Skeletal muscle tissue (tissue), 4 donors: Measurements from ENCODE around the gene KNDC1. TPM values are rescaled to one million over a fixed set of nuclear protein-coding genes. Genes with fewer than 3 reads are reported as not detected.
A peak's percentile ranks its signal among the peaks of the same experiment; 100 is the strongest.
"Not testable (repeated sequence)": the region's sequence is repeated elsewhere in the genome, so short reads cannot be mapped to it uniquely, and the experiment has no call there.

Experiments used
- H3K27ac ChIP-seq: one replicate; pipeline ENCODE4 v1.7.0; 2013; ENCODE audit warnings: mild to moderate bottlenecking, low read depth, low read length, inconsistent platforms
- H3K27me3 ChIP-seq, 3 donors: one replicate each; pipeline ENCODE4 v1.7.0; 2013; ENCODE audit warnings: low read length in 3 of 3; ENCODE audit not compliant: control insufficient read depth in 3 of 3, insufficient read depth in 3 of 3
- H3K36me3 ChIP-seq, 3 donors: one replicate each; pipeline ENCODE4 v1.7.0; 2013; ENCODE audit warnings: low read length in 3 of 3; ENCODE audit not compliant: control insufficient read depth in 3 of 3, insufficient read depth in 3 of 3
- H3K4me1 ChIP-seq, 3 donors: one replicate each; pipeline ENCODE4 v1.7.0; 2013; ENCODE audit warnings: low read length in 3 of 3, mild to moderate bottlenecking in 3 of 3; ENCODE audit not compliant: control insufficient read depth in 3 of 3, insufficient read depth in 3 of 3
- H3K4me3 ChIP-seq, 3 donors: one replicate each; pipeline ENCODE4 v1.7.0; 2013; ENCODE audit warnings: low read length in 3 of 3
- H3K9ac ChIP-seq, 3 donors: one replicate each; pipeline ENCODE4 v1.7.0; 2013; ENCODE audit warnings: low read length in 3 of 3, mild to moderate bottlenecking in 3 of 3, moderate library complexity in 2 of 3, low read depth in 1 of 3
- H3K9me3 ChIP-seq, 3 donors: one replicate each; pipeline ENCODE4 v1.7.0; 2013; ENCODE audit warnings: low read length in 3 of 3; ENCODE audit not compliant: control insufficient read depth in 3 of 3
- total RNA-seq: library from RNA; depleted of rRNA; stranded (reverse); fragments of >200 nt; gene quantifications from one replicate; pipeline ENCODE4 v1.2.3, GENCODE V29; 2014
- donor health status: Osteomylitis.

The KNDC1 gene
- total RNA-seq, 1 donor from 2014 or later: 0.52 TPM

DNA sequence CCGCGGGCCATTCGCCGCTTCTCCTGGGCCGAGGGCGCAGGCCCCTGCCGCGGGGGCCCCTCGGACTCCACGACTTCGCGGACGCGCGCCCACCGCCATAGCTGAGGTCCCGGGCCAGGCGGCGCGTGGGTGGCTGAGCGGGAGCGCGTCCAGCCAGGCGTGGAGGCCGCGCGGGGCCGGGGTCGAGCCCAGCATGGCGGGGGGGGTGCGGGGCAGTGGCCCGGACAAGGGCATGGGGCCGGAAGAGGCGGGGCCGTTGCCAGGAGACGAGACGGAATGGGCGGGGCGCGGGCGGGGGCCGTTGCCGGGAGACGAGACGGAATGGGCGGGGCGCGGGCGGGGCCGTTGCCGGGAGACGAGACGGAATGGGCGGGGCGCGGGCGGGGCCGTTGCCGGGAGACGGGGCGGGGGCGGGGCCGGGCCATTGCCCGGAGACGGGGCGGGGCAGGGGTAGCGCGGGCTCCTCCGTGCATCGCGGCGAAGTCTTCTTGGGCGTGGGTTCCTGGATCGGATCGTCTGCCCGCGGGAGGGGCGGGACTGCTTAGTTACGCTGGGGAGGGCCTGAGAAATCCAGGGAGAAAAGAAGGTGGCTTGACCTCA is 101.8 kb downstream of the KNDC1 start:
- Histone ChIP-seq H3K36me3 (peaks cover 0 to 2% (median 0%) of the 10 kb centered on the region in 3 donors), H3K27me3 (no peaks in the 10 kb centered on the region), H3K9me3 (no peaks in the 10 kb centered on the region), H3K4me3 (peak overlapping the region; percentile 63 to 79 (median 77)), H3K4me1 (peaks cover 27 to 46% (median 41%) of the 10 kb centered on the region in 3 donors), H3K9ac (peak overlapping the region in 2 of 3 donors; percentile 76 to 84), H3K27ac (peak overlapping the region; percentile 72)

- Histone ChIP-seq H3K27ac (no peak overlapping the region), H3K36me3 (peaks cover 0 to 2% (median 0%) of the 10 kb centered on the region in 3 donors), H3K4me3 (no peak overlapping the region), H3K27me3 (no peaks in the 10 kb centered on the region), H3K4me1 (peaks cover 23 to 42% (median 36%) of the 10 kb centered on the region in 3 donors), H3K9ac (peak overlapping the region in 1 of 3 donors; percentile 25), H3K9me3 (no peaks in the 10 kb centered on the region)
Observed at GRCh38 chr10:133262696-133263095, 102.7 kb downstream of the KNDC1 start.

- no peak overlapping the region for H3K4me3 ChIP-seq
- H3K4me1 ChIP-seq: peaks cover 18 to 32% (median 27%) of the 10 kb centered on the region in 3 donors
- H3K27me3 ChIP-seq: no peaks in the 10 kb centered on the region
- no peak overlapping the region for H3K9ac ChIP-seq
- no peak overlapping the region for H3K27ac ChIP-seq
- no peaks in the 10 kb centered on the region for H3K9me3 ChIP-seq
- H3K36me3 ChIP-seq: peaks cover 0 to 2% (median 0%) of the 10 kb centered on the region in 3 donors
Observed at GRCh38 chr10:133263674-133264073, 103.7 kb downstream of the KNDC1 start.

- H3K4me1 ChIP-seq: peaks cover 16 to 25% (median 25%) of the 10 kb centered on the region in 3 donors
- H3K36me3 ChIP-seq: peaks cover 0 to 2% (median 0%) of the 10 kb centered on the region in 3 donors
- no peak overlapping the region for H3K9ac ChIP-seq
- no peaks in the 10 kb centered on the region for H3K9me3 ChIP-seq
- H3K27ac ChIP-seq: no peak overlapping the region
- H3K4me3 ChIP-seq: no peak overlapping the region
- no peaks in the 10 kb centered on the region for H3K27me3 ChIP-seq
Observed at GRCh38 chr10:133264461-133264860, 104.4 kb downstream of the KNDC1 start.

- not testable (repeated sequence) for H3K36me3 ChIP-seq, H3K27ac ChIP-seq, H3K27me3 ChIP-seq, H3K4me3 ChIP-seq, H3K9me3 ChIP-seq, H3K9ac ChIP-seq
- H3K4me1 ChIP-seq: peaks cover 10 to 20% (median 19%) of the 10 kb centered on the region in 3 donors
Observed at GRCh38 chr10:133265052-133265451, 105.0 kb downstream of the KNDC1 start.

- Histone ChIP-seq H3K9me3 (no peaks in the 10 kb centered on the region), H3K9ac (no peak overlapping the region), H3K4me3 (no peak overlapping the region), H3K36me3 (peaks cover 0 to 8% (median 4%) of the 10 kb centered on the region in 3 donors), H3K27me3 (no peaks in the 10 kb centered on the region), H3K4me1 (peaks cover 7 to 10% (median 7%) of the 10 kb centered on the region in 3 donors), H3K27ac (no peak overlapping the region)
Observed at GRCh38 chr10:133266056-133266795, 106.2 kb downstream of the KNDC1 start.

DNA sequence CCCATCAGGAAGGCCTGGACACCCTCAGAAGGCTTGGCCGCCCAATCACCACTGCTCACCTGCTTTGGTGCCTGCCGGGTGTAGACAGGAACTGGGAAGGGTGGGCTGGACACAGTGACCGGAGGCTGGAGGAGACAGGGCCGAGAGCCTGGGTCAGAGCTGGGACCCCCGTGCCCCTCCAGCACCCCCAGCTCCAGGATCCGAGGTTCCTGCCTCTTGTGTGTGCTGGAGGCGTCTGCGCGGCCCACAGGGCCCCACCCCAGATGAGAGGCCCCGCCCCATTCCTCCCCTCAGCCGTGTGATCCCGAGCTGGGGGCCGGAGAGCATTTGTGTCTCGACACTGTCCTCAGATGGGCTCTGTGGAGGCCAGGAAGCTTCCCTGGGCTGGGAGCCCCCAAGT is 107.3 kb downstream of the KNDC1 start:
- no peak overlapping the region for H3K9ac ChIP-seq
- no peaks in the 10 kb centered on the region for H3K27me3 ChIP-seq
- H3K4me3 ChIP-seq: no peak overlapping the region
- no peak overlapping the region for H3K27ac ChIP-seq
- peaks cover 5 to 6% (median 5%) of the 10 kb centered on the region in 3 donors for H3K4me1 ChIP-seq
- no peaks in the 10 kb centered on the region for H3K9me3 ChIP-seq
- peaks cover 0 to 8% (median 4%) of the 10 kb centered on the region in 3 donors for H3K36me3 ChIP-seq

DNA sequence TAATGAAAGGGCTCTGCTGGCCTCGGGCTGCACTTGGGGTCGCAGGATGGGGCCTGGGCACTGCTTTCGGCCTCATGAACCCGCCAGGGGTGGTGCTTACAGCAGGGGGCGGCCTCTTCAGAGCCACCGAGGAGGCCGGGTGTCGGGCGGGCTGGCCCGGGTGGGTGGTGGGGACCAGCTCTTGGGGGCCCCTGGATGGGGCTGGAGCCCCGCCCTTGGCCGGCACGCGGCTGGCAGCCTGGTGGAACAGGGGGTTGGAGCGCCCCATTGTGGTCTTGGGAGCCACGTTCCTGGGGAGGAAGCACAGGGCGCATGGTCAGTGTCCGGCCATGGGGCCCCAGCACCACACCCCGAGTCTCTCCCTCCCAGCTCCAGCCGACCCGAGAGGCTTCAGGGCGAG is 107.8 kb downstream of the KNDC1 start:
- H3K9me3 ChIP-seq: no peaks in the 10 kb centered on the region
- H3K27ac ChIP-seq: no peak overlapping the region

GRCh38 chr10:133268532-133268931 is 108.5 kb downstream of the KNDC1 start:
- Histone ChIP-seq H3K4me3 (no peak overlapping the region), H3K4me1 (no peaks in the 10 kb centered on the region), H3K9ac (no peak overlapping the region), H3K9me3 (no peaks in the 10 kb centered on the region), H3K27me3 (no peaks in the 10 kb centered on the region), H3K27ac (no peak overlapping the region), H3K36me3 (peaks cover 0 to 5% (median 4%) of the 10 kb centered on the region in 3 donors)

More for the DNA sequence above, 107.8 kb downstream of the KNDC1 start:
- no peaks in the 10 kb centered on the region for H3K27me3 ChIP-seq
- H3K36me3 ChIP-seq: peaks cover 0 to 5% (median 4%) of the 10 kb centered on the region in 3 donors
- H3K4me1 ChIP-seq: peaks cover under 1% of the 10 kb centered on the region in 3 donors
- no peak overlapping the region for H3K9ac ChIP-seq
- no peak overlapping the region for H3K4me3 ChIP-seq

DNA sequence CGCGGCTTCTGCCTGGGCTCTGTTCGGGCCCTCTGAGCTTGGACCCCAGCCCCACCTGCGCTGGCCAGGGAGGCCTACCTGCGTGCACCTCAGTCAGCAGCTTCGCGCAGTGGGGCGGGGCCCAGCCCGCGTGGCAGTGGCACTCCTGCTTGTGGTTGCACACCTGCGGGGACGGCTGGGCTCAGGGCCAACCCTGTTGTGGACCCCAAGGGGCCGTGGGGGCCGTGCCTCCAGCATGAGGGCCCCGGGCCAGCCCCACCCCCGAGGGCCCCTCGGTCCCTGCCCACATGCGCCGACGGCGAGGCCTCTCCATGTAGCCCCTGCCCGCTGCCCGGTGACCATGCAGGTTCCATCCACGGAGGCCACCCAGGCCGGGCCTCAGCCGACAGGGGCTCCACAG is 109.3 kb downstream of the KNDC1 start:
- Histone ChIP-seq H3K9ac (no peak overlapping the region), H3K4me1 (no peaks in the 10 kb centered on the region), H3K36me3 (peaks cover 0 to 5% (median 4%) of the 10 kb centered on the region in 3 donors), H3K27ac (no peak overlapping the region), H3K4me3 (no peak overlapping the region), H3K9me3 (no peaks in the 10 kb centered on the region), H3K27me3 (peaks cover 0 to 4% (median 0%) of the 10 kb centered on the region in 3 donors)
